HG03342 (cell line): ENCODE measurements around the gene CSF1R.
A peak's percentile ranks its signal among the peaks of the same experiment; 100 is the strongest.
"Not testable (repeated sequence)": the region's sequence is repeated elsewhere in the genome, so short reads cannot be mapped to it uniquely, and the experiment has no call there.

Experiments used
- ATAC-seq: cut with Tn5 transposase; IDR thresholded peaks from one replicate; pipeline ENCODE4 v1.9.1; 2021; ENCODE audit warnings: mild to moderate bottlenecking, moderate library complexity; ENCODE audit not compliant: unreplicated experiment

The CSF1R gene

GRCh38 chr5:150057511-150057910 is 28.8 kb downstream of the CSF1R start:
- ATAC-seq = no peak

DNA sequence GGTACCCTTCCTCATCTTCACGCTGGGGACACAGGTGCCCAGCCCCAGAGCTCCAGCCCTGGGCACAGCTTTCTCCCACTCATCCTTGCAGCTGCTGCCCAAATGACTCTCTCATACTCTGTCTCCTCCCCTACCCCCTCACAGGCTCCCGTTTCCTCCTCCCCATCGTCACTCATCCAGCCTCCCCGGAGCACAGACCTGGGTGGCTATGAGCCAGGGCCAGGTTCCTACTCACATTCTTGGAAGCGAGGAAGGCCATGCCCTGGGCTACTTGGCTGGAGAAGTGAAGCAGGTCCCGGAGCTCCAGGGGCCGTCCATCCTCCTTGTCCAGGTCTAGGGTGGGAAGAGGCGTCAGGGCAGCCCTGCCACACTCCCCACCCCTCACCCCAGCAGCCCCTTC is 29.3 kb downstream of the CSF1R start:
- ATAC-seq = no peak

DNA sequence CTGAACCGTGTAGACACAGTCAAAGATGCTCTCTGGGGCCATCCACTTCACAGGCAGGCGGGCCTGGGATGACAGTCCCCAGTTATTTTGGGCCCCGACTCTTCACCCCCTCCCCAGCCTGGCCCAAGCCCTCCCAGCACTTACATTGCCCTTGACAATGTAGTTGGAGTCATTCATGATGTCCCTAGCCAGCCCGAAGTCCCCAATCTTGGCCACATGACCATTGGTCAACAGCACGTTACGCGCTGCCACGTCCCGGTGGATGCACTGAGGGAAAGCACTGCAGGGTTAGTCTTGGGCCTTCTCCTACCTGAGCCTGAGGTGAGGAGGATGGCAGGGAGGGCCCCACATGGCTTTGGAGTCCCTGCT is 30.3 kb downstream of the CSF1R start:
- ATAC-seq = no peak

DNA sequence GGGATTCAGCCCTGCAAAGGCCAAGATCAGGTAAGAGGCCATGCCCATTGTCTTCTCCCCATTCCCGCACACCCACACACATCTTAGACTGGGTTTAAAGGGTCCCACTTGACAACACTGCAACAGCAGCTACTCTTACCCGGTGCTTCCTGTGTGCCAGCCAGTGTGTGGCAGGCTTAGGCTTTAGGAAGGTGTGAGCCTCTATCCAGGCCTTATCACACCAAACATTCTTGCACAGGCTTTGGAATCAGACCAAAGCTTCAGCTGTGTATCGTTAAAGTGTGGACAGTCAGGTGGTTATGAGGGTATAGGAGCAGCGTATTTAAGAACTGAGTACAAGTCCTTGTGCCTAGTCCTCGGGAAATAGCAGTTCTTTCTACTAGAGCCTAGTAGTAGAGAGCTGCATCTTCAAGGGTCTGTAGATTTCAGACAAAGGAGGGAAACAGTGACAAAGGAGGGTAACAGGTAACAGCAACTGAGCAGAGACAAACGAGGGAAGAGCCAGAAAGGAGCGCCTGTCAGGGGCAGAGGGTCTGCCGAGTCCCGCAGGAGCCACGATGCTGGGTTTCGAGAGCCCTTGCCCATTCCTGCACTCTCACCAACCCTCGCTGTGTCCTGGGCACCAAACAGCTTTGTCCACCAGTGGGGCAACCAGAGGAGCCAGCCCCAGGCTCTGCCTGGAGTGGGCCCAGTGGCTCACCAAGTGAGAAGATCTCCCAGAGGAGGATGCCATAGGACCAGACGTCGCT is 30.9 kb downstream of the CSF1R start:
- ATAC-seq = no peak

GRCh38 chr5:150054569-150054968 is 31.8 kb downstream of the CSF1R start:
- ATAC-seq = no peak

GRCh38 chr5:150053713-150054392 is 32.5 kb downstream of the CSF1R start:
- no peak for ATAC-seq

- no peak for ATAC-seq
These were observed 33.2 kb downstream of the CSF1R start for GRCh38 chr5:150052956-150053712.

- ATAC-seq = no peak
These were observed 34.0 kb downstream of the CSF1R start for GRCh38 chr5:150052226-150052955.

DNA sequence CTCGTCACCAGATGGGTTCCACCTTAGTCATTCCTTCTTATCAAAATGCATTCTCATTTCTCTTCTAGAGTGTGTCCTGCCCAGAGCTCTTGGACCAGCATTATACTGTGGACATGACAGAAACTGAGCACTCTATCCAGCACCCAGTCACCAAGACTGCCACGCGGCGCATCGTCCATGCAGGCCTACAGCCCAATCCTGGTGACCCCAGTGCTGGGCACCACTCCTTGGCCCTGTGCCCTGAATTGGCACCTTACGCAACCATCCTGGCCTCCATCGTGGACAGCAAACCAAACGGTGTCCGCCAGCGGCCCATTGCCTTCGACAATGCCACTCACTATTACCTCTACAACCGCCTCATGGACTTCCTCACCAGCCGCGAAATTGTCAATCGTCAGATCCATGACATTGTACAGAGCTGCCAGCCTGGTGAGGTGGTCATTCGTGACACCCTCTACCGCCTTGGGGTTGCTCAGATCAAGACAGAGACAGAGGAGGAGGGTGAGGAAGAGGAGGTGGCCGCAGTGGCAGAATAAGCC is 34.6 kb downstream of the CSF1R start:
- no peak for ATAC-seq

DNA sequence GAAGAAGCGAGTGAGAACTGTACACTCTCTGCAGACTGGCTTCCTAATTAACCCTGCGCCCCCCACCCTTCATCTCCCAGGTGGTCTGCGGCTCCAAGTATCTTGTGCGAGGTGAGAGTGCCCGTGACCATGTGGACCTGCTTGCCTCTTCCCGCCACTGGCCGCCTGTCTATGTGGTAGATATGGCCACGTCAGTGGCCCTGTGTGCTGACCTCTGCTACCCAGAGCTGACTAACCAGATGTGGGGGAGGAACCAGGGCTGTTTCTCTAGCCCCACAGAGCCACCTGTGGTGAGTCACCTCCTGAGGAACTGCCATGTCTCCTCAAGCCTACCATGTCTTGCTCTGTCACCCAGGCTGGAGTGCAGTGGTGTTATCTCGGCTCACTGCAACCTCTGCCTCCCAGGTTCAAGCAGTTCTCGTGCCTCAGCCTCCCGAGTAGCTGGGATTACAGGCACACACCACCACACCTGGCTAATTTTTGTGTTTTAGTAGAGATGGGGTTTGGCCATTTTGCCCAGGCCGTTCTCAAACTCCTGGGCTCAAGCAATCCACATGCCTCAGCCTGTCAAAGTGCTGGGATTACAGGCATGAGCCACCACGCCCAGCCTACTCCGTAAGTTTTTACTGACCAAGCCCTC is 36.1 kb downstream of the CSF1R start:
- not testable (repeated sequence) for ATAC-seq

GRCh38 chr5:150046031-150046430 is 40.3 kb downstream of the CSF1R start:
- no peak for ATAC-seq

- no peak for ATAC-seq
These were observed 40.8 kb downstream of the CSF1R start for GRCh38 chr5:150045549-150045948.

- no peak for ATAC-seq
These were observed 41.6 kb downstream of the CSF1R start for GRCh38 chr5:150044712-150045111.

GRCh38 chr5:150044329-150044681 is 42.0 kb downstream of the CSF1R start:
- no peak for ATAC-seq

- no peak for ATAC-seq
These were observed 42.6 kb downstream of the CSF1R start for GRCh38 chr5:150043657-150044328.

DNA sequence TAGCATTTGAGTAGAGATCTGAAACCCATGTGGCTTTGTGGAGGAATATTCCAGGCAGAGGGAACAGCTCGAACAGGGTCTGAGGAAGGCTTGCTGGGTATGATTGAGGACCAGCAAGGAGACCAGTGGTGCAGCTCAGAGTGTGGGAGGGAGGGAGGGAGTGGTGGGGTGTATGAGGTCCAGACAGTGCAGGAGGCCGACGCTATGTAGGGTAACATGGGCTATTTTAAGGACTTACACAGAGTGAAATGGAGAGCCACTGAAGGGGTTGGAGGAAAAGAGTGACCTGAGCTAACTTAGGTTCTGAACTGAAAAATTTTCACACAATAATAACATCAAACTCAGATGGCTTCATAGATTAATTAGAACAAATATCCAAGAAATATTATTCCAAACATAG is 43.9 kb downstream of the CSF1R start:
- no peak for ATAC-seq

DNA sequence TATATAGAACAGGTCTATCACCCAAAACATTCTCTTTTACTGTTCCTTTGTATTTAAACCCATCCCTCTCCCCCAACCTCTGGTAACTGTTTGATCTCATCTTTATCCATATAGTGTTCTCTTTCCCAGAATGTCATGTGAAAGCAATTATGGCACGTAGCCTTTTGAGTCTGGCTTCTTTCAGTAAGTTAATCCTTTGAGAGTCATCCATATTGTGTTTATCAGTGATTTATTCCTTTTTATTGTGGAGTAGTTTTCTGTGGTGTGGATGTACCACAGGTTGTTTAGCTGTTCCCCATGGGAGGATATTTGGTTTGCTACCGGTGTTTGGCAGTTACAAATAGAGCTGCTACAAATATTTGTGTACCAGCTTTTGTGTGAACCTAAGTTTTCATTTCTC is 47.8 kb downstream of the CSF1R start:
- no peak for ATAC-seq

GRCh38 chr5:150036513-150036912 is 49.8 kb downstream of the CSF1R start:
- no peak for ATAC-seq

DNA sequence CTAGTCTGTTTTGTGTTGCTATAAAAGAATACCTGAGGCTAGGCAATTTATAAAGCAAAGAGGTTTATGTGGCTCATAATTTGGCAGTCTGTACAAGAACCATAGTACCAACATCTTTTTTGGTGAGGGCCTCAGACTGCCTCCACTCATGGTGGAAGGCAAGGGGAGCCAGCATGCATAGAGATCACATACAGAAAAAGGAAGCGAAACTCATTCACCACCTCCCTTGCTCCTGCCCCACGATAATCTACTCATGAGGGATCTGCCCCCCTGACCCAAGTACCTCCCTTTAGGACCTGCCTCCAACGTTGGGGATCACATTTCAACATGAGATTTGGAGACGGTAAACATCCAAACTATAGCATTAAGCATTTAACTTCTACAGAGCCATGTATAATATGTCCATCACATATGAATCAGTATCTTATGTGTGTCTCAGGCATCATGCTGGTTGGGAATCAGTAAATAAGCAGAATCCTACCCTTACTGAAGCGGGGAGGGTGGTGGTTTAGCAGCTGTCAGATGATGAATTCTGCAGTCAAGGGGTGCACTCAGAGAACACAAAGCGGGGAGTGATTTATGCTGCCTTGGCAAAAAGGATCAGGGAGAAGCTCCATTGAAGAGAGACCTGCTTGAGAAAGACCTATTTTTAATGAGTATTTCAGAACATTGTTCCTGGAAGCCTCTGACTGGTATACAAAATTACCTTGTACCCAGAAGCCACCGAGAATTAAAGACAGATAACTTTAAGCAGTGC is 51.0 kb downstream of the CSF1R start:
- peak; percentile 99 for ATAC-seq
